GM19463 (cell line): ENCODE results near the gene UQCR10.

Experiments used
- ATAC-seq: cut with Tn5 transposase; IDR thresholded peaks from one replicate; pipeline ENCODE4 v1.9.1; 2021; ENCODE audit warnings: mild to moderate bottlenecking, moderate library complexity; ENCODE audit not compliant: unreplicated experiment

Gene UQCR10

DNA sequence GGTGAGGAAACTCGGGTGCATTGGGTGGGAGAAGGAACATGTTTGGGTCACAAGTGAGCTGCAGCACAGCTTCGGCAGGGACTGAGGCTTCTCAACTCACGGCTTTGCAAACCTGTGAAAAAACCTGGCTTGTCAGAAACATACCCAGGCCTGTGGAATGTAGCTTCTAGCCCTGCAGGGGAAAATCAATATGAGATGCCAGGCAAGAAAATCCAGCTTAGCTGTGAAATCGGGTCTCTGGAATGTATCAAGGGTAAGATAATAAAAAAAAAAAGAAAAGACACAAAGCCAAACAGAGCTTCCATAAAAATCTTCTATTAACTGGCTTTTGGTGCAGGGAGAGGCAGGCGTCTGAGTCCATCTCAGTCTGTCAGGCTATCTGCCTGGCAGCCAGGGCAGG is 28.5 kb downstream of the UQCR10 start:
- ATAC-seq = no peak

DNA sequence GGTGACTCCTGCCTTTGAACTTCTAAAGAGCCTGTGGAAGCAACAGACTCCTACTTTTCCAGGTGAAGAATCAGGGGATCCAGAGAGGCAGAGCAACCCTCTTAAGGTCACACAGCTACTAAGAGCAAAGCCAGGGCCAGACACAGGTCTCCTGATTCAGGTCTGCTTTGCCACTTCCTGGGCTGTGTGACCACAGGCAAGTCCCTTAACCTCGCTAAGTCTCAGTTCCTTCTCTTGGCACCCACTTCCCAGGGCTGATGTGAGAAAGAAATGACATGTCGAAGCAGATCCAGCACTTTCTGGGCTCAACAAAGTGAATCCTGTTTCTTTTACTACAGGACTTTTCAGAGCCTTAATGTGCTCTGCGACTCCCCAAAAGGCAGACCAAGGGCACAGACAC is 30.2 kb downstream of the UQCR10 start:
- no peak for ATAC-seq

DNA sequence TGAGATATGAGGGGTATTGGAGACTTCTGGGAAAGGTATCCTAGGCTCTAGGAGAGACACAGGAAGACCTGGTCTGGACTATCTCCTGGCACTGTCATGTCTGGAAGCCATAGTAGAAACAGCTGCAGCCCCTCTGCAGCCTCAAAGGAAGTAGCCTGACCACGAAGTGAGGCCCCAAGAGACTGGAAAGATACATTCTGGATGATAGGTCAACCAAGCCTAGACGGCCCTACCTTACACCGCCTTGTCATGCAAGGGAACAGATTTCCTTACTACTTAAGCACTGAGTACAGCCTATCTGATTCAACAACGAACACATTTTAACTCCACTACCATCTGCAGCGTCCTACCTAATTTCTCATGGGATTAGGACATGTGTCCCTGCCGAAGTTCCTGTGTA is 31.1 kb downstream of the UQCR10 start:
- no peak for ATAC-seq

DNA sequence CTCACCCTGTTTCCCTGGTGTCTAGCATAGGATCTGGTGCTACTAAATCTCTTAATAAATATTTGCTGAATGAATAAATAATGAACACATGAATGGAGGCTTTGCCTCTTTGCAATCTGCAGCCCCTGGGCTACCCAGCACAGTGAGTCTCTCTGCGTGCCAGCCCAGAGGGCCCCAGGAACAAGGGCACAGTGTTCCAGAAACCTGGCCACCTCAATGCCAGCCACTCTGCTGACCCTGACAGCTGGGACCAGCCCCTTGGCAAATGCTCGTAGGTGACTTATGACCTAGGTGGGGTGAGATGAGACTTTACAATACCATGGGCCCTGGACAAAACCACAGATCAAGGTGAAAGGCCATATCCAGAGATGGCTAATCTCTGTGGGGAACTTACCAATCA is 31.6 kb downstream of the UQCR10 start:
- no peak for ATAC-seq

DNA sequence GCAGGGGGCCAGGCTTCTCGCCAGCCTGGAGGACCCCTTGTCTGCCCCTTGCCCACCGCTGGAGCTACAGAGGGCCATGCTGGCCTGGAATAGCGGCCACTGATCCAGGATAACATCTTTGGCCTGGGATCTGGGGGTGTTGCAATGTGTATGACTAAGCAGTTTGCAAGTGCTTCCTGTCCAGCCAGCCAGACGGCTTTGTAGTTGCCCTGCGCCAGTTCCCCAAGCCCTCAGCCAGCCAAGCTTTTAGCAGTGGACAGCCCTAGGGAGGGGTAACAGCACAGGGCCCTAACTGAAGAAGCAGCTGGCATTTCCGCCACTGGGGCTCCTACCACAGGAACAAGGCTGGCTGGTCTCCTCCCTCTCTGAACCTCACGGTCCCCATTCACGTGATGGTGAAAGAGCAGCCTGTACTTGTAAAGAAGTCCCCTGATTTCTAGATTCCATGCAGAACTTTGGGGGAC is 32.1 kb downstream of the UQCR10 start:
- ATAC-seq = no peak

DNA sequence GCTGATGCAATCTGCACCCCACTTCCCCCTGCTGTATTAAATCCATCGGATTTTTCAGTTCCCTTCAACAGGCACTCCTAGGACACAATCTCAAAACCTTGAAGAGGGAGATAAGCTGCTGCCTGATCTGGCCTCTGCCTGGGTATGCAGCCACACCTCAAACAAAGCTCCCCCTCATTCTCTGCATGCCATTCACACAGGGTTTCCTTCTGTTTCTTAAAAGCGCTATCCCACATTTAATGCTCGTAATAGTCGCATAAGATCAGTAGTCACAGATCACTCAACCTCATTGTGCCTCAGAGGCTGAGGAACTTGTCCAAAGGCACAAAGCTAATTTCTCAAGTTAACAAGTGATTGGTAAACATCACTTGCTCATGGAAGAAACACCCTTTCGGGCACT is 34.0 kb downstream of the UQCR10 start:
- ATAC-seq = no peak

DNA sequence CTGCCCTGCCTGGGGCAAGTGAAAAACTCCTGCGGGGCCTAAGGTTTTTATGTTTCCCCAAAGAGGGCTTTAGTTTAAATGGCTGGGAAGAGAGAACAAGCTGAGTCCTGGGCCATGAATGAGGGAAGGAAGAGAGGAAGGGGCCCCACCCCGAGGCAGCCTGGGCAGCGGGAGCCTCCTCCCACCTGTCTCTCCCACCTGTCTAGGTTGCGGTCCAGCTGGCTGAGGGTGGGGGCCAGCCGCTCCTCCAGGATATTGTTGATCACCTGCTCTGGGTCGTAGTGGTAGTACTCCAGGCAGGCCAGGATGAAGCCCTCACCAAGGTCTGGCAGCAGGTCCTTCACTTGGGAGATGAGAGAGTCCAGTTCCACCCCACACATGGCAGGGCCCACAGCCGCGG is 34.6 kb downstream of the UQCR10 start:
- no peak for ATAC-seq

DNA sequence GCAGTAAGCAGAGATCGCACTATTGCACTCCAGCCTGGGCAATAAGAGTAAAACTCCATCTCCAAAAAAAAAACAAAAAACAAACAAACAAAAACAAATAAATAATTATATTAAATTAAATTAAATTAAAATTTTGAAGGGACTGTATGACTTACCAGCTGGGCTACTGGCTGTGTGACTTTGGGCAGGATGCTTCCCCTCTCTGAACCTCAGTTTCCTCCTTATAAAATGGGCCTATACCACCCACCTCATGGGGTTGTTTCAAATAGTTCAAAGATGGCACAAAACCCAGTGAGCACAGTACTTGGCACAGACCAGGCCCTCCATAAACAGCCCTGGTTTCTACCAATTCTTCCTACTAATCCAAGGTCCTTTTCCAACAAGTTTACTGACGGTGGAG is 36.0 kb downstream of the UQCR10 start:
- no peak for ATAC-seq

DNA sequence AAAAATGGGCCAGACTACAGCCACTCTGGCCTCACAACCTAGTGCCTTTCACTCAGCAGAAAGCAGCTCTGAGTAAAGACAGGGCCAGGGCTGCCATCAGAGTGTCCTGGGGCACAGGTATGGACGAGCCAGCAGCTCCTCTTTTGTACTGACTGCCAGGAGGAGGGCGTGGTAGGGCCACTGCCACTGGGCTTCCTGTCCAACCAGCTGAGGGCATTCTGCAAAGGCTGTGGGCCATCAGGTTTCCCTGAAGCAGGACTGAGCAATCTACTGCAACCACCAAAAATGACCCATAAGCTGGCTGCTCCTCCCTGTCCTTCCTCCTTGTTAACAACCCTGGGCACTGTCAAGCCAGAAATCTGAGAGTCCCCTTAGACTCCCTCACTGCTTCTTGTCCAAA is 37.8 kb downstream of the UQCR10 start:
- no peak for ATAC-seq

DNA sequence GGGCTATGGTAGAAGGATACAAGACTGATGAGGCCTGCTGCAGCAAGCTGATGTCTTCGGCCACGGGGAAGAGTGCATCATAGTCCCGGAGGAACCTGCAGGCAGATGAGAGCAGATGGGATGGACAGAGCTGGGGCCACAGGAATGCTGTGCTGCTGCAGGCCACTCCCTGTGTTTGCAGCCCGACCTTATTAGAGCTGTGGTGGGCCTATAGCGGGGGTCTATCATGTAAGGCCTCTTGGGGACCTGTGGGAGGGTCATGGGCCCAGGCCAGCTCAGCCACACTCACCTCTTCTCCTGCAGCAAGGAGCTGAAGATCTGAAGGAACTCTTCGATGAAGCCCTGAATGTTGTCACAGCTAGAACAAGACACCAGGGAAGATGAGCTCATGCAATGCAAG is 39.0 kb downstream of the UQCR10 start:
- no peak for ATAC-seq

DNA sequence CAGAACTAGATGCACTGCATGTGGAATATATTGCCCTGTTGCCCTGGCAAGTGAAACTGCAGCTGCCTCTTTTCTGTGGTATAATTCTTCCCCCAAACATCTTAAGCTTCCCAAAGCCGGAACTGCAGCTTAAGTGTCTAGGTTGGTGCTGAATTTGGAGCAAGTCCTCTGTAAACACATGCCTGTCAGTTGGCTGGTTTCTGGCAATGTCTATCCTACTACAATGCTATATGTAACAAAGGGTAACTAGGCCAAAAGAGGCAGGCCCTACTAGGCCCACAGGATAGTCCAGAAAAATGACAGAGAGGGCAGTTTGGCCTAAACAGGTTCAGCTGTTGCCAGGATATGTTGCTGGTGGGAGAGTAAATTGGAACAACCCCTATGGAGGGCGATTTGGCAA is 43.0 kb downstream of the UQCR10 start:
- no peak for ATAC-seq

DNA sequence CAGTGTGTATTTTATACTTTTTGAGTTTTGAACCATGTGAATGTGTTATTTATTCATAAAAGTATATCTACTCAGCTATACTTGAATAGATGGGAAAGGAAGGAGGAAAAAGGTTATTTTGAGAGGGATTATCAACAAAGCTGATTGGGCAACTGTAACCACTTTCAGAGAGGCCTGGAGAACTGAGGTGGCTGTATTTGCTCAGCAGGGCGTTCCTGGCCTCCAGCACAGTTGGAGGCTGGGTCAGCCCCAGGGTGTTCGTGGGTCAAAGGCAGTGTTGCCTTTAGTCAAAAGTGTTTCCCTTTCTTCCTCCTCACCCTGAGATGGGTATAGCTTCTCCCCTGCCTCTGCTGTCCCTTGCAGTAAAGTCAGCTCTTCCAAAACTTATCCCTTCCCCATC is 44.2 kb downstream of the UQCR10 start:
- ATAC-seq = no peak

DNA sequence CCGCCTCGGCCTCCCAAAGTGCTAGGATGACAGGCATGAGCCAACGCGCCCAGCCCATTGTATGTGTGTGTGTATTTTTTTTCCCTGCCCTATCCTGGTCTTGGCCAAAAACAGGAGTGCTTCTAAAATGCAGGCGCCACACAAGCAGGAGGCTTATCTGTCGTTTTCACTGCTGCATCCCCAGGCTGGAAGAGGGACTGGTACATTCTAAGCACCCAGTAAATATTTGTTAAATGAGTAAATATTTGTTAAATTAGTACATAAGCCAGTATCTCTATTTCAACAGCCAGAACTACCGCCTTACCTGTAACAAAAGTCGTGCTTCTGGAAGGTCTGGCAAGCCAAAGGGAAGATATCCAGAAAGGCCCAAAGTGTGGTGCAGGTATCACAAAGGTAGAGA is 46.0 kb downstream of the UQCR10 start:
- ATAC-seq = no peak

DNA sequence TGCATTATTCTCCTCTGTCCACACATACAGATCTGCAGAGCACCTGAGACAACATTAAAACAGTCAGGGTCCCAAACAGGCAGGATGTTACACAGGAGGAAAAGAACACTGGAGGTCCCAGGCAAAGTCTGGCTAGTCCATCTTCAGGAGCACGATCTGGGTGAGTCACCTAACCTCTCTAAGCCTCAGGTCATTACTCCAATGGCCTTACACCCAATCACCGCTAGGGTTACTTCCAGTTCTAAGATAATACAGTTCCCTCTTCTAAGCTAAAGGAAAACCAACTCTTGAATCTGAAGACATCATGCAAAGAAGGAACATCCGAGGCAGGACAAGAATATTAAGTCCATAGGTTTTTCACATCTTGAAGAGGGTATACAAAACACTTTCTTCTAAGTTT is 46.4 kb downstream of the UQCR10 start:
- no peak for ATAC-seq

DNA sequence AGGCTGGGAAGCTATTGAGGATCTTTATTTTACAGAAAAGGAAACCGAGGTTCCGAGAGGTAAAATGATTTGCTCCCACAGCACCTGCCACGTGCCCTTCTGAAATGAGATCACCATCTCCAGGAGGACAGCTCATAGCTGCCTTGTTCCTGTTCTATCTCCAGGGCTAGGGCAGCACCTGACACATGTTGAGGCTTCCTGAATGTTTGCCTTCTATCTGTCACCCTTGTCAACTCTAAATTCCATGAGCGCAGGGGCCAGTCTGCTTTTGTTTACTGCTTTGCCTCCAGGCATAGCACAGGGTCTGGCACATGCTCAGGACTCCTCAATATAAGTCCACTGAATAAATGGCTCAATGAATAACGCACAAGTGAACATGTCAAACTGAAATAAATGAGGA is 46.8 kb downstream of the UQCR10 start:
- ATAC-seq = no peak

DNA sequence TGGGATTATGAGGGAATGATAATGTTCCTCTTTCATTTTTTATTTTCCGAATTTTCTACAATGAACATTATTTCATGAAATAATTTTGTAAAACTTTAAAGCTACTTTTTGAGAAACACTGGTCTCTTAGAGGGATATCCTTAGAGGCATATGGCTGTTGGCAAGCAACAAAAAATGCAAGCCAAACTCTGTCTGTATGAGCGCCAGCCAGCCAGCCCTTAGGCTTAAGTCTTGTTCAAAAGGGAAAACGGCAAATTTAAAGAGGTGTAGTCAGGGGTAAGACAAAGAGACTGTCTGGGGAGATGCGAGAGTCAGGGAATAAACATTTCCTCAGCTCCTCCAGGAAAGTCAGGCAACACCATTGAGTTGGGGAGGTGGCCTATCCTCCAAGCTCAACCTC is 48.4 kb downstream of the UQCR10 start:
- no peak for ATAC-seq

DNA sequence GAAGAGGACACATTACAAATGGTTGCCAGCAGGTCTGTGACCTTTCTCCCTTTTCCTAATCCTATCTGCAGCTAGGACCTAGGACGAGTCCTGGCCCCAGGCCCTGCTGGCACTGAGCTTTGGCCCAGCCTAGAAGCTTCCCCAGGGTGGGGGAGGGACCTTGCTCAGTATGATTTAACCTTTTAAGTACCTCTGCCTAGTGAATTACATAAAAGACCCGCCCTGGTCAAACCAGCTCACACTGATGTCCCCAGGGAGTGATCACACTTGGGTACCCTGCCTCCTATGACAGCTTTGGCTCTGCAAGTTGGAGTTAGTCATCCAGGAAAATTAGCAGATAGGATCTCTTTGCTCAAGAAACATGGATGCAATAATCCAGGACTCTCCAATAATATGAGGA is 49.0 kb downstream of the UQCR10 start:
- no peak for ATAC-seq

DNA sequence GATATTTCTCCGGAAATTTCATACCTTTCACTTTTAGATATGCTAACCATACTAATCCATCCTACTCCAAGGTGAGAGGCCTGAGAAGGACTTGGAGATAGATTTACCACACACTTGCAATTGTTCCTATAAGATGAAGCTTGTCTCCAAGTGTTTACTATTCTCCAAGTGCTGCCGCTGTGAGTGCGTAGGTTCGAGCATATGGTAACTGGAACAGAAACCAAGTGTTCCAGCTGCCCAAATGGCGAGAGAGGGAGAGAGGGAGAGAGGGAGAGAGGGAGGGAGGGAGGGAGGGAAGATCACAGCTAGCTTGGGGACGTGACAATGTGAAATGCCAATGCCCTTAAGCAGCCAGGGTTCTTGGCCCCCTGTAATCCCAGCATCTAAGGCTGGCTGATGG is 49.4 kb downstream of the UQCR10 start:
- ATAC-seq = no peak

DNA sequence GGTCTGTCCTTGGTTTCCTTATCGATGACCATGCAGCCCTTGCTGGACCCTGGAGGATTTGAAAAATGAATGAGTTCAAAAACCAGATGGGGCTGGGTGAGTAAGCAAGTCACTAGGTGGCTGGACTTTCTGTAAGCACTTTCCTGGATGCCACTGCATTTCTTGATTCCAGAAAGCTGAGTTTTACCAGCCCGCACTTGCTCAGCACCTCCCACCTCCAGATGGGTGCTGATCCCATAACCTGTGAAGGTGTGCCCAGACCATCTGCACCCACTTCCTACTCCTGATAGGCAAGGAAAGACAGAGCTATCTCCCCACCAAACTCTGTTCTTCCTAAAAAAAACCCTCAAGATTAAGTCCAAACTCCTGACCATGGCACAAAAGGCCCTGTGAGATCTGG is 49.8 kb downstream of the UQCR10 start:
- ATAC-seq = no peak

DNA sequence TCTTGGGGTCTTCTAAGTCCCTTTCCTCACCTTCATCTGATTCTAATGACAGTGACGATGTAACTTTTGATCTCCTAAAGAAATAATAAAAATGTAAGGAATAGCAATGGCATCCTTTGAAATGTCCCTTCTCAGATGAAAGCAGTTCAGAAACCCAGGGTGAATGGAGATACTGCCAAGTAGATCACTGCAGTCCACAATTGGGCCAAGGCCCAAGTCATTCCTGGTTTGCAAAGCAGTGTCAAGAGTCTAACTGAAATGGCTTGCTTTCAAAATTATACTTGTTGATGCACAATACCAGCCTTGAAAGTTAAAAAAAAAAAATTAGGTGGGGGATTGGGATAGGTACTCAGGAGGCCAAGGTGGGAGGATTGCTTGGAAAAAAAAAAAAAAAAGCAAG is 50.6 kb downstream of the UQCR10 start:
- ATAC-seq = no peak

DNA sequence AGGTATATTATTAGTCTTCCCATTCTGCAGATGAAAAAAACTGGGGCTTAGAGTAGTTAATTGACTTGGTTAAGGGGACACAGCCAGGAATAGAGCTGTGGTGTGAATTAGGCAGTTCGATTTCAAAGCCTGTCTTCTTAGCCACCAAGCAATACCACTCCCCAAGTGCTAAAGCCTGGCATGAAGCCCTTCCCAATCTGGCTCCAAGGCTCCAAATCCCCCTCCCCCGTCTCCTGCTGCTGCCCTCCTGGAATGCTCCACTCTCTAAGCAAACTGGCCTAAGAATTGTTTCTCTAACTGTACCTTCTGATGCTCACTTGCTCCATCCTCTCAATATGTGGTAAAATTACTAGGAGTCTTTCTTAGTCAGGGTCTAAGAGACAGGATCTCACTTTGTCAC is 52.3 kb downstream of the UQCR10 start:
- ATAC-seq = no peak
